HG02943 (cell line): Measurements from ENCODE around the gene GNPAT.
"Not testable (repeated sequence)": the region's sequence is repeated elsewhere in the genome, so short reads cannot be mapped to it uniquely, and the experiment has no call there.

Experiments
- ATAC-seq: cut with Tn5 transposase; IDR thresholded peaks from one replicate; pipeline ENCODE4 v1.9.1; 2021; ENCODE audit warnings: mild to moderate bottlenecking, low read depth, moderate library complexity; ENCODE audit not compliant: unreplicated experiment

The GNPAT gene

DNA sequence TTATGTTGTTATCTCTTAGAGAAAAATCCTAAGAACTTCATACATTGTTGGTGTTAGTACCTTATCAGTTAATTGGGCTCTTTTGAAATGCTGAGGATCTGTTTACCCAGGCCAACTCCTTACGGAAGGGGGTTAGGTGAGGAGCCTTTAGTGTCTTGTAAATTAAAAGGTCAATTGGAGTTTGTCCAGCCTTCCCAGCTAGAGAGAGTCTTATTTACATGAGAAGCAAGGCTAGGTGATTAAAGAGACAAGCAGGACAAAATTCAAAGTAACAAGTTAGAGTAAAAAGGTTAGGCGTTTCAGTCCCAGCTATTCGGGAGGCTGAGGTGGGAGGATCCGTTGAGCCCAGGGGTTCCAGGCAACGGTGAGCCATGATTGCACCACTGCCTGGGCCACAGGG, 28.7 kb upstream of the GNPAT start:
- ATAC-seq, result not testable (repeated sequence)

DNA sequence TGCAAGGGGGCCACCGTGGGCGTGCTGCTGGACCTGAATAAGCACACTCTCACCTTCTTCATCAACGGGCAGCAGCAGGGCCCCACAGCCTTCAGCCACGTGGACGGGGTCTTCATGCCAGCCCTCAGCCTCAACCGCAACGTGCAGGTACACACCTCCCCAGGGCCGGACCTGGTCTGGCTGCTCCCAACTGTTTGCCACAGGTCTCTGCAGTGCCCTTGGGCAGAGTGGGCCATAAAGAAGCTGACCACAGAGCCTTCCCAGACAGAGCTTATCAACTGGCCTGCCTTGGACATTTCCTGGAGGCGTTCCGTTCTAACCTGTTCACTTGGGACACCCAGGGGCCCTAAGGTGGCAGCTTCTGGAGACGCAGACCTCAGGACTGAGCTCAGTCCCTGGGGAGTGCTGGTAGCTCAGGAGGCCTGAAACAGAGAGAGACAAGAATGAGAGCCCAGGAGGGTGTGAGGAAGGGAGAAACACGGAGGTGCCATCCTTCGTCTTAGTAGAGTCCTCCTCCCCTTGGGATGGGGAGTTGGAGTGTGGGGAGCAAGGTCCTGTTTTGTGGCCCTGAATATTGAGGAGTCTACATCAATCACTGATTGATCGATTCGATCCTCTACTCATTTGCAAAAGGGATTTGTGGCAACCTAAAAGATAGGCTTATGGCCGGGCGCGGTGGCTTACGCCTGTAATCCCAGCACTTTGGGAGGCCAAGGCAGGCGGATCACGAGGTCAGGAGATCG, 27.0 kb upstream of the GNPAT start:
- no peak for ATAC-seq

DNA sequence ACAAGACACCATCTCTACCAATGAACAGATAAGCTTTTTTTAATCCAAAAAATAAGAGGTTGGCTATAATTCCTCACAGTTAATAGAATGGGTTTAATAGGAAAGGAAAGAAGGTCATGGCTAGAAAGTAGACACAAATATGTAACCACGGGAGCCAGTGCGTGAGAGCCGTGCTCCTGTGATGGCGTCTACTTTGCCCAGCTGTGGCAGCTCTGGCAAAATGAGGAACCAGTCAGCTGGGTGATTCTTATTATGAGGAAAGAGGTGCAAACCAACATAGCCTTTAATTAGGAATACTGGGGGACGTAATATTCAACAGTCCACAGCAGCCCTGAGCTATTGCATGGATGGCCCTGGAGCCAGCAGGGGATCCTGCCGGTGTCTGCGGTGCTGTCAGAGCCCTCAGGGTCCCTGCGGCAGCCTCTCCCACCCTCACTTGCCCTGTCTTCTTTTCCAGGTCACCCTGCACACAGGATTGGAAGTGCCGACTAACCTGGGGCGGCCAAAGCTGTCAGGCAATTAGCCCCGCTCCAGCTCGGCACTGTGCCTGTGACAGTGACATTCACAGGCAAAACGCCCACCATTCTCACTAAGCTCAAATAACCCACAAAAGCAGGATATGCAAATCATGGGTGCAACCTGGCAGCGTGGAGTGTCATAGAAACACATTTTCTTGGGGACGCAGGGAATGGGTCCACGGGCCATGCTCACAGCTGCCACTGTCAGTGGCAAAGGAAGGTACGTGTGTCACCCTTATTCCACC, 25.9 kb upstream of the GNPAT start:
- ATAC-seq, result no peak

DNA sequence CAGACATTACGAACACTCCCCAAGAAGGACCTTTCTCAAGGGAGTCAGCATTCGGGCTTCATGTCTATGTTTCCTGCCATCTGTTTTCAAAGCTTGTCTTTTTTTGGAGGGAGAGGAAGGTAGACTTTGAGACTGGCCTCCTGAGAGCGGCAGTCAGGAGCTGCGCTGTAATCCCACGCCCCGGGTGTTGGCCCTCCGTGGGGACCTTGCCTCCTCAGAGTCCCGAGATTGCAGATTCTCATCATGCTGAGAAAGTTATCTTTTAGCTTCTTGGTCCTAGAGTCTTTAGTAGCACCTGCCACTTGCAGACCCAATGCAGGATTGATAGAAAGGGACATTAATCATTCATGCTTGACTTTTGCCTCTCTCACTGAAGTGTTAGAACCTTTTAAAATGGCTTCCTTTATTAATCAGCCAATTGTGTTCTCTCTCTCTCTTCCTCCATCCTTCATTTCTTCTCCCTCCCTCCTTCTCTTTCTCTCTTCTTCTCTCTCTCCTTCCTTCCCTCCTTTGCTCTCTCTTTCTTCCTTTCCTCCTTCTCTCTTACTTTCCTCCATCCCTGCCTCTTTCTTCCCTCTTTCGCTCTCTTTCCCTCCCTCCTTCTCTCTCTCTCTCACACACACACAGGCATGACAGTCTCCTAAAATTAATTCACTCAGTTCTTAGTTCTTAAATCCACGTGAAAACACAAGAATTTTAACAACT, 25.2 kb upstream of the GNPAT start:
- no peak for ATAC-seq

DNA sequence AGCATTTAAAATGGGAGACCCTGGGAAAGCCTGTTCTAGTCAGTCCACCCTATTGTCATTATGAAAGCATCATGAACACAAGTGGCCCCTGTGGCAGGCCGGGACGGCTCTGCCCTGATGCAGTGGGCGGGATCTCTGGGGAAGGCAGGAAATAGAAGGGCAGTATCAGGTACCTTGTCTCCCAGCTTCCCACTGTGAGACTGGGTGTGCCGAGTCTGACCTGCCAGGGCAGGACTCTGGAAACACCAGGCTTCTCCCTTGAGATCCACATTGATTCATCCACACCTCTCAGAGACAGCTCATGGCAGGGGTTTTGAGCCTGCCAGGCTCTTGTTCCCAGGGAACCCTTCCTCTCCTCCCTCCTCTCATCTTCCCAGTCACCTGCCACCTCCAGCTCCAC, 24.5 kb upstream of the GNPAT start:
- ATAC-seq, result no peak

DNA sequence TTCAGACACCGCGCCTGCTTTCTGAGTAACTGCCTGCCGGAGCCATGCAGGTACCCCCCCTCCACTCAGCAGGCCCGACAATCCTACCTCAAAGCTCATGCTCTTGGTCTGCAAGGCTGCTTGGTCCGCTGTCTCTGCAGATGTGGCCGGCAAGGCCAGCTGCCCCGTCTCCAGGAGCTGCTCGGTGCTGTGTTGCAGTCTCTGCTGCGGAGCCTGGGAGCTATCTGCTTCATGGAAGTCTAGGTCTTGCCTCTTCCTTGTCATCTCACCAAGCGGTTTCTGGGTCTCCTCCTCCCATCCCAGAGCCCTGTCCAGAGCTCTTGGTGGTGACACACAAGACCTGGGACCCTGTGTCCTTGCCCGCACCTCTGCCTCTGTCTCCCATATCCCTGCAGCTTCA, 24.0 kb upstream of the GNPAT start:
- no peak for ATAC-seq

DNA sequence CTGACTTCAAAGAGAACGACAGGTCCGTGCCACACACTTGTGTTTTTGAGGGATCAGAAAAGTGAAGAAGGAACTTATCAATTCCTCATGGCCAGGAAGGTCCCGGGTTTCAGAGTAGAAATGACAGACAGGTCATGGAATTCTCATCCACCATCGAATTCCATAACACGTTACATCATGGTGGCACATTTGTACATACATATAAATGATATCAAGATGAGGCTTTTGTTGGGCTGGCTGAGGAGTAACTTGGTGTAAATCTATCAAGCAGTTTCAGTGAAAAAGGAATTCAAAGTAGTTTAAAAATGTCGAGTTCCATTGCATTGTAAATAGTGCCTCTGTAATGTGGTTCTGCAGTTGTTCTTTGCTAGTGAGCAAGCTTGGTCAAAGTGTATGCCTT, 22.9 kb upstream of the GNPAT start:
- no peak for ATAC-seq

DNA sequence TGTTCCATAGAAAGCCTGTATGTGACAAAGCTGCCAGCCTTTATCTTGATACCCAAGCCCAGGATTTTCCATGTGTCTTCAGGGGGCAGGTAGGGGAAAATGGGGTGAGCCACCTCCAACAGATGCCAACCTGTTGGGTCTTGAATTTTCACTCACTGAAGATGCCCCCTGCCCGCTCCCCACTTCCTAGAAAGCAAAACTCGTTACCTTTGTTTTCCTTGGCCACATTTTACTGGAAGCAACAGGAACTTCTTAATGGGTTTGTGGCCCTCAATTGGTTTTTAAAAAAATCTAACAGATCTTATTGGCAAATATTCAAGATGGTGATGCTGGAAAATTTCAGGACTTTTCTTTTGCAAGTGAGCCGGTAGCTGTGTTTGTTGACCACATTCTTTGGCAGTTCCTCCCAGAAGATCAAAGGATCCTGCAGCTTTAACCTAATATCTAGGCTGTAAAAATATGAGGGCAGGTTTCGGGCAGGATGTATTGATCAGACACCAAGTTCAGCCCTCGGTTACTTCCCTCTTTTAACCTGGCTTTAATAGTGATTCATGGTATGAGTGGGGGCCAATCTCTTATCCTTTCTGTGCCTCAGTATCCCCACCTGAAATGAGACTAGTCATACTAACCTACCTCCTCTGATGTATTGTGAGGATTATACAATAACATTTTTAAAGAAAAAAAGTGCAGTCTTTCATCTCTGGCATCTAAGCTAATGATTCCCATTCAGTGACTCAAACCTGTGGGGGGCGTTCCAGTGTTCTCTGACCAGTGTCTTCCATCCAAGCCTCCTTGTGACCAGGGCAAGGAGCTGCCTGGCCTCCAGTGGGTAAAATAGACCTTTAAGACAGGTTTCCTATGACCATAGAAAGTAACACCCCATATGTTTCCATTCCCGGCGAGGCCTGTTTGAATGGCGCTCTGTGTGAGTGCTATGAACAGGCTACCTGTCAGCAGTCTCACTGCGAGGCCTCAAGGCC, 21.3 kb upstream of the GNPAT start:
- ATAC-seq, result no peak

DNA sequence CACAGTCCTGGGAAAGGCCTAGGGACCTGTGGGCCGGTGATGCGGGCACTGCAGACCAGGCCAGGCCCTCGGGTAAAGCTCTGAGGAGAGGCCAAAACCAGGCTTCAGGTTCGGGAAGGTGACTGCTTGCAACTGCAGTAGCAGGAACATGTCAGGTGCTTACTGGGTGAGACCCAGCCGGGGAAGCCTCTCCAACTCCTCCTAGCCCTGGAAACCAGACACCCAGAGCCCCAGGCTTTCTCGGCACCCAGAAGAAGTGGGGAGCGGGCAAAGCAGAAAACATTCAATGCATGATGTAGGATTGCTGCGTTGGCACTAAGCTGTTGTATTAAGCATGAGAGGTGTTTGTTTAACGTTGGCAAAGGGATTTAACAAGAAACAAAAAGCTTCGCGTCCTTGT, 20.2 kb upstream of the GNPAT start:
- ATAC-seq, result no peak

DNA sequence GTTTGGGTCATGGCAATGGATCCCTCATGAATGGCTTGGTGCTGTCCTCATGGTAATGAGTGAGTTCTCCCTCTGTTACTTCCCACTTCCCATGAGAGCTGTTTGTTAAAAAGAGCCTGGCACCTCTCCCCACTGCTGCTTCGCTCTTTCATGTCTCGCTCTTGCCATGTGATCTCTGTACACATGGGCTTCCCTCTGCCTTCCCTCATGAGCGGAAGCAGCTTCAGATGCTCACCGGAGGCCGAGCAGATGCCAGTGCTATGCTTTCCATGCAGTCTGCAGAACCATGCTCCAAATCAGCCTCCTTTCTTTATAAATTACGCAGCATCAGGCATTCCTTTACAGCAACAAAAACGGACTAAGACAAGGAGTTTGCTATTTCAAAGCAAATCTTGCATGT, 14.9 kb upstream of the GNPAT start:
- no peak for ATAC-seq

DNA sequence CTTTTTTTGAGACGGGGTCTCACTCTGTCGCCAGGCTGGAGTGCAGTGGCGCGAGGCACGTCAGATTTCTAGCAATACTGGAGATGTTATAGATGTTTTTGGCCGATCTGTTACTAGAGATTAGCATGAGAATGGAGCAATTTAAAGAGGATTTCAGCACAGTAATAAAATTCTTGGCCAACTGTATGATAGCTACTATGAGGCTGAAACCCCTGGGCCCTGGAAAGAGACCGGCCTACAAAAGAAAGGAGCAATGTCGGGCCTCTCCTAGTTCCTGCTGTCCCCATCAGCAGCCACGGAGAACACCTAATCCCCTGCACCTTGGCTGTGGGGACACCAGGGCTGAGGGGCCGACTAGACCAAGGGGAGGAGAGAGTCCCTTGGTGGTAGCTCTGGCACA, 9.5 kb upstream of the GNPAT start:
- no peak for ATAC-seq

DNA sequence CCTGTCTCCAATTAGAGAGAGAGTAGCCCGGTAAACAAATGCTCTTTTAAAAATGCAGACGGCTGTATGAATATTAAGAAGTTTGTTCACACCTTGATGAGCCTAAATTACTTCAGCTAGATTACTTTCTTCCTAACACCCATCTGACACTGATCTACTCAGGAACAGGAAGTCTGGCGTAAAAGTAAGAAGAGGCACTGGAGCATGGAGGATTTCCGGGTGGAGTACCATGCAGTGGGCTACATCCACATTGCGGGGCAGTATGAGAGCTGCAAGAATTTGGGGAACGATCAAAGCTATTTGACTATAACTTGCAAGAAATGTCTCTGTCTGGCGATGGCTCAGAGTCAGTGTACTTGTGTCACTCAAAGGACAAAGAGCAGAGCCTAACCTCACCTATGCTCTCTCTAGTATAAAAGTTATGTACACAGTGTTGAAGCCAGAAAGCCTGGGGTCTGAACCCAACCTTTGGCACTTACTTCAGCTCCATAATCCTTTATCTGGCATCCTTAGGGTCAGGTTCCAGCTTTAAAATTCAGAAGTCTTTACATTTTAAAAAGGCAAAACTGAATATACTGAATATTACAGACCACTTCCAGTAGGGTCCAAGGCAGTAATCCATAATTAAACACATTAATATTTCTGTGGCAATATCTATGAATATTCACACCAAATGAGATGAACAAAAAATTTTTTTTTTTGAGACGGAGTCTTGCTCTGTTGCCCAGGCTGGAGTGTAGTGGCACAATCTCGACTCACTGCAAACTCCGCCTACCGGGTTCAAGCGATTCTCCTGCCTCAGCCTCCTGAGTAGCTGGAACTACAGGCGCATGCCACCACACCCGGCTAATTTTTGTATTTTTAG, 7.9 kb upstream of the GNPAT start:
- ATAC-seq, result no peak

DNA sequence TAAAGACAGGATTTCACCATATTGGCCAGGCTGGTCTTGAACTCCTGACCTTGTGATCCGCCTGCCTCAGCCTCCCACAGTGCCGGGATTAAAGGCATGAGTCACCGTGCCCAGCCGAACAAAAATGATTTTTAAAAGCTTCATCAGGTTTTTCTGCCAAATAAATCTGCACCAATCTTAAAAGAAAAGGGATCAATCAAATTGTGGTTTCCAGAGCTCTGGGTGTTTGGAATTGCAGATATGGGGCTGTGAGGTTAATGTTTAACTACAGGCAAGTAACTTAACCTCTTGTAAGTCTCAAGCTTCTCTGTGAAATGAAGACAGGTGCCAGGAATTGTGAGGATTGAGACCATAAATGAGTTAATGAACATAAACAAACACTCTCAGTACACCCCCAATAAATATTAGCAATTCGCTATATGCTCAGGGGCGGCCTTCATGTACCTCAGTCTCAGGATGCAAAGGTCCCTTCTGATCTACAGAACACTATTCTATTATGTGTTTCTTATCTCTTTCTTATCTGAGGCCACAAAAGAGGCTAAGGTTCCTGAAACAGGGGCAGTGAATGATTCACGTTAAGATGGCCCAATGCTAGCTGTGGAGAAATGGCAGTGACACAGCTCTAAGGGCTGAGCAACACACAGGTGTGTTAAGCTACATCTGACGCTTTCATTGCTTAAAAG, 7.1 kb upstream of the GNPAT start:
- no peak for ATAC-seq

DNA sequence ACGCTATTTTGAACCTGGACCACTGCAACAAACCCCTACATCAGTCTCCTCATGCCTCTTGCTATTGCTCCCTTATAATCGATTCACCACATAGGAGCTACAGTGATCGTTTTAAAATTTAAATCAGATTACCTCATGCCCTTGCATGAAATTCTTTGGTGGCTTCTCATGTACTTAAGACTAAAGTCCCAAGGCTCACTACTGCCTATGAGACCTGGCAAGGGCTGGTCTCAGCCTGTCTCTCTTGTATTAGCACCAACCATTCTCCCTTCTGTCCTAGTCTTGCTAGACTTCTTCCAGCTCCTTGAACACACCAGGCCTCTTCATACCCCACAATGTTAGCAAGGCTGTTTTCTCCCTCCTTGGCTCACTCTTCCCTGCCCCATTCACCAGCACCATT, 6.5 kb upstream of the GNPAT start:
- no peak for ATAC-seq

DNA sequence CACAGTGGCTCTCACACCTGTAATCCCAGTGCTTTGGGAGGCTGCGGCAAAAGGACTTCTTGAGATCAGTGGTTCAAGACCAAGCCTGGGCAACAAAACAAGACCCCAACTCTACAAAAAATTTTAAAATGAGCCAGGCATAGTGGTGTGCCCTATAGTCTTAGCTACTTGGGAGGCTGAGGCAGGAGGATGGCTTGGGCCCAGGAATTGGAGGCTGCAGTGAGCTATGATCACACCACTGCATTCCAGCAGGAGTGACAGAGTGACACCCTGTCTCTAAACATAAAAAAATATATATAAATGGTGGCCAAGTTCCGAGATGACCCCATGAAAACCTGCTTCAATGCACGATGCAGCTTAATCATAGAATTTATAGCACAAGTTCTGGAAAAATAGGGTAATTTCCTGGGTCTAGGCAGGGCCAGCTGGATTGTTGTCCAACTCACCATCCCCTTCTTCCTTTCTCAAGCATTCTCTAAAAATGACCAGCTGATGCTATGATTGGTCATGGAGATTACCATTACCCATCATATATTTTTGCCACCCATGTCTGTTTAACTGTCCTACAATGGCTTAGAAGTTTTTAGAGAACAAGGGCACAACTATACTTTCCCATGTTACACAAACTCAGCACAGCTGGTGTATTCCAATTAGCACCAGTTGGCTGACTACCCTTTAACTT, 5.3 kb upstream of the GNPAT start:
- no peak for ATAC-seq

DNA sequence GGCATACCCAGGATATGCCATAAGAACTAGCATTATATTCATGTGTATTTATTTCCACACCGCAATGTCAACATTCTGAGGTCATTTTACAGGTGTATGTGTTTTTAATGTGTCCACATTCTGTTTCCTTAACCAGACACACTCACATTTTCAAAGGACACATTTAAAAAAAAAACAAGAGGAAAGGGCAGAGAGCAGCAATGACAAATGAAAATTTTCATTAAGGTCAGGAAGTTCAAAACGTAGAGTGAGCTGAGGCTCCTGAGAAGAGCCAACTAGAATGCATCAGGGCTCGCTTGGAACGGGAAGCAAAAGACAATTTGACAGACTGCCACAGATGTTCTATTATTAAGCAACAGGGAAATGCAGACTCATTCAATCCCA, 4.8 kb upstream of the GNPAT start:
- no peak for ATAC-seq

DNA sequence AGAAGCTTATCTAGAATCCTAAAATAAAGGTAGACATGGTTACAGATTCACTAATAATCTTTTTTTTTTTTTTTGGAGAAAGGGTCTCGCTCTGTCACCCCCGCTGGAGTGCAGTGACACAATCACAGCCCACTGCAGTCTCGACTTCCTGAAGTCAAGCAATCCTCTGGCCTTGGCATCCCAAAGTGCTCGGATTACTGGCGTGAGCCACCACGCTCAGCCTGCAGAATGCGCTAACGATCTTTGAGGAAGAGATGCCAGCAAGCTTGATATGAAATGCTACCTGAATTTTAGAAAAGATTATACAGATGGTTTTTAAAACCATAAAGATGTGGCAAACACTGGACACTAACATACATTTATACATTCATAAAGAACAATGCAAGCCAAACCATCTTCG, 4.1 kb upstream of the GNPAT start:
- ATAC-seq, result no peak

DNA sequence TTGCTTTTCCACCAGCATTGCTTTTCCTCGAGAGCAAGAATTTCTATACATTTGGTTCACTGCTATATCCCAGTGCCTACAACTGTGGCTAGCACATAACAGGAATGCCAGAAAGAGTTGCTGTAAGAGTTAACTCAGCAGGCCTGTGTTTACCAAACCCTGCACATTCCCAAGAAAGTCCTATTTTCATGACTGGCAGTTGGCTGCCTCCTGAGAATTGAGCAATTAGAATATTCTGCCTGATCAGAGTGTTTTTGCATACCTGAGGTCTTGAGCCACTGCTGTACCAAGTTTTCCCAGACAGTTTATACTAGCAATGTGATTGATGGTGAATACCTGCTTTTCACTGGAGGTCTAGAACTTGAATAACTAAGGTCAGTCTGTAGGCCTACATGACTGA, 2.7 kb upstream of the GNPAT start:
- ATAC-seq, result no peak

DNA sequence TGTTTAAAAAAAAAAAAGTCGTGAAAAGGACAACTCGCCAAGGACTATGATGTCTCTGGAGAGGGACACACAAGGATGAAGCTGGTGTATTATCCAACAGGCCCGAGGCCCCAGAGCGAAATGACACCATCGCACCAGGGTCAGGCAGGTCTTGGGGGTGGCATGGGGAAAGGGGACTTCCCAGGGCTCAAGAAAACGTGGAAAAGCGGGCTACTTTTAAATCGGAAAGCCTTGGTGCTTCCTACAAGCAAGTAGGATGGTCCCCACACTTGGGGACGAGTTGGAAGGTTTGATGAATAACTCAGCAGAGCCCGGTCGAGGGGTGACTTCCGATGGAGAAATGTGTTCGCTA, 505 bp upstream of the GNPAT start:
- no peak for ATAC-seq
